M059J (cell line): Measurements from ENCODE around the gene BMI1. TPM values are rescaled to one million over a fixed set of nuclear protein-coding genes. Genes with fewer than 3 reads are reported as not detected.
"Not testable (repeated sequence)": the region's sequence is repeated elsewhere in the genome, so short reads cannot be mapped to it uniquely, and the experiment has no call there.

Experiments
- DNase-seq: peaks from one replicate; pipeline ENCODE4 v3.0.0-alpha.2; 2012; ENCODE audit warnings: low read depth
- total RNA-seq: library from RNA; depleted of rRNA; stranded (reverse); fragments of >200 nt; shearing (Covaris generic); gene quantifications from 2 replicates; pipeline ENCODE4 v1.2.3, GENCODE V29; 2014

Gene BMI1
- total RNA-seq, 1 experiment from 2014 or later, result 34.2 TPM

- no peak for DNase-seq
Observed at GRCh38 chr10:22339761-22340328, 18.9 kb downstream of the BMI1 start.

GRCh38 chr10:22340329-22341189 is 19.7 kb downstream of the BMI1 start:
- peak; percentile 59 for DNase-seq

GRCh38 chr10:22341190-22341925 is 20.5 kb downstream of the BMI1 start:
- no peak for DNase-seq

- no peak for DNase-seq
Observed at GRCh38 chr10:22341926-22342196, 21.0 kb downstream of the BMI1 start.

GRCh38 chr10:22342421-22342820 is 21.5 kb downstream of the BMI1 start:
- no peak for DNase-seq

- DNase-seq, result no peak
Observed at GRCh38 chr10:22343731-22344130, 22.8 kb downstream of the BMI1 start.

- no peak for DNase-seq
Observed at GRCh38 chr10:22344249-22344648, 23.4 kb downstream of the BMI1 start.

- DNase-seq, result no peak
Observed at GRCh38 chr10:22344781-22345300, 23.9 kb downstream of the BMI1 start.

GRCh38 chr10:22345301-22346095 is 24.6 kb downstream of the BMI1 start, which contains the start of gene SPAG6:
TSS of gene SPAG6 (plus strand) at chr10:22345496. CDS start at chr10:22345612, 116 bp downstream.
- DNase-seq, result no peak

- DNase-seq, result no peak
Observed at GRCh38 chr10:22346096-22346661, 25.3 kb downstream of the BMI1 start.

- DNase-seq, result no peak
Observed at GRCh38 chr10:22349755-22350154, 28.9 kb downstream of the BMI1 start.

GRCh38 chr10:22351131-22351703 is 30.3 kb downstream of the BMI1 start:
- DNase-seq, result no peak

GRCh38 chr10:22356324-22356873 is 35.5 kb downstream of the BMI1 start:
- no peak for DNase-seq

- not testable (repeated sequence) for DNase-seq
Observed at GRCh38 chr10:22357770-22358169, 36.9 kb downstream of the BMI1 start.

GRCh38 chr10:22363305-22363704 is 42.4 kb downstream of the BMI1 start:
- DNase-seq, result no peak

GRCh38 chr10:22364407-22365140 is 43.7 kb downstream of the BMI1 start:
- DNase-seq, result no peak

GRCh38 chr10:22365233-22365632 is 44.3 kb downstream of the BMI1 start:
- DNase-seq, result no peak

- DNase-seq, result no peak
Observed at GRCh38 chr10:22365644-22366434, 44.9 kb downstream of the BMI1 start.

- no peak for DNase-seq
Observed at GRCh38 chr10:22366435-22366703, 45.5 kb downstream of the BMI1 start.
